ENCODE results near the gene IFNG-AS1.

Gene IFNG-AS1

GRCh38 chr12:68007033-68007432 is 17.8 kb downstream of the IFNG-AS1 start:
- Histone ChIP-seq H3K27me3 (ENCODE audit: insufficient read depth, low read length) (no peaks in the 10 kb centered on the region), H3K9me3 (ENCODE audit: low read length) (no peaks in the 10 kb centered on the region), H3K36me3 (ENCODE audit: insufficient read depth, low read length) (peaks cover 47% of the 10 kb centered on the region), H3K4me2 (ENCODE audit: low read length) (no peak overlapping the region), H3K4me3 (ENCODE audit: low read depth, low read length, poor library complexity, severe bottlenecking) (no peak overlapping the region), H4K20me1 (ENCODE audit: insufficient read depth, low read length) (no peaks in the 10 kb centered on the region), H3K4me1 (ENCODE audit: insufficient read depth, low read length, severe bottlenecking) (peaks cover 22% of the 10 kb centered on the region), H3K9me2 (ENCODE audit: low read depth, low read length) (no peaks in the 10 kb centered on the region), H3F3A (ENCODE audit: insufficient read depth, low read length) (no peaks in the 10 kb centered on the region), H3K27ac (ENCODE audit: low read depth, low read length, poor library complexity, severe bottlenecking) (no peak overlapping the region), H3K9ac (ENCODE audit: low read length) (no peak overlapping the region), H2AFZ (ENCODE audit: low read length) (no peak overlapping the region), H3K79me2 (ENCODE audit: insufficient read depth, low read length) (no peaks in the 10 kb centered on the region)
- TF ChIP-seq EZH2 (IDR thresholded peaks at IDR 0.05; ENCODE audit: borderline replicate concordance, low read length) (no peak), CTCF (IDR thresholded peaks at IDR 0.05; ENCODE audit: low read length) (no peak)

- Histone ChIP-seq H3K9me2 (ENCODE audit: low read depth, low read length) (no peaks in the 10 kb centered on the region), H2AFZ (ENCODE audit: low read length) (no peak overlapping the region), H3K4me1 (ENCODE audit: insufficient read depth, low read length, severe bottlenecking) (peaks cover 26% of the 10 kb centered on the region), H3K9ac (ENCODE audit: low read length) (no peak overlapping the region), H3K36me3 (ENCODE audit: insufficient read depth, low read length) (peaks cover 47% of the 10 kb centered on the region), H4K20me1 (ENCODE audit: insufficient read depth, low read length) (no peaks in the 10 kb centered on the region), H3K27me3 (ENCODE audit: insufficient read depth, low read length) (no peaks in the 10 kb centered on the region), H3K9me3 (ENCODE audit: low read length) (no peaks in the 10 kb centered on the region), H3F3A (ENCODE audit: insufficient read depth, low read length) (no peaks in the 10 kb centered on the region), H3K4me3 (ENCODE audit: low read depth, low read length, poor library complexity, severe bottlenecking) (no peak overlapping the region), H3K27ac (ENCODE audit: low read depth, low read length, poor library complexity, severe bottlenecking) (no peak overlapping the region), H3K79me2 (ENCODE audit: insufficient read depth, low read length) (no peaks in the 10 kb centered on the region), H3K4me2 (ENCODE audit: low read length) (no peak overlapping the region)
- TF ChIP-seq CTCF (IDR thresholded peaks at IDR 0.05; ENCODE audit: low read length) (no peak), EZH2 (IDR thresholded peaks at IDR 0.05; ENCODE audit: borderline replicate concordance, low read length) (no peak)
These were observed 18.2 kb downstream of the IFNG-AS1 start for GRCh38 chr12:68007466-68007865.

- H3K4me3 ChIP-seq (ENCODE audit: low read depth, low read length, poor library complexity, severe bottlenecking) = no peak overlapping the region
- peaks cover 34% of the 10 kb centered on the region for H3K4me1 ChIP-seq (ENCODE audit: insufficient read depth, low read length, severe bottlenecking)
- H3F3A ChIP-seq (ENCODE audit: insufficient read depth, low read length) = no peaks in the 10 kb centered on the region
- peak overlapping the region; percentile 22 for H3K27ac ChIP-seq (ENCODE audit: low read depth, low read length, poor library complexity, severe bottlenecking)
- H3K9me3 ChIP-seq (ENCODE audit: low read length) = no peaks in the 10 kb centered on the region
- H2AFZ ChIP-seq (ENCODE audit: low read length) = no peak overlapping the region
- TF ChIP-seq EZH2 (IDR thresholded peaks at IDR 0.05; ENCODE audit: borderline replicate concordance, low read length) (no peak), CTCF (IDR thresholded peaks at IDR 0.05; ENCODE audit: low read length) (no peak)
- peaks cover 67% of the 10 kb centered on the region for H3K36me3 ChIP-seq (ENCODE audit: insufficient read depth, low read length)
- H3K4me2 ChIP-seq (ENCODE audit: low read length) = peak overlapping the region; percentile 22; the same call in 1 of the 2 replicates
- no peak overlapping the region for H3K9ac ChIP-seq (ENCODE audit: low read length)
- no peaks in the 10 kb centered on the region for H3K9me2 ChIP-seq (ENCODE audit: low read depth, low read length)
- no peaks in the 10 kb centered on the region for H3K79me2 ChIP-seq (ENCODE audit: insufficient read depth, low read length)
- H3K27me3 ChIP-seq (ENCODE audit: insufficient read depth, low read length) = no peaks in the 10 kb centered on the region
- no peaks in the 10 kb centered on the region for H4K20me1 ChIP-seq (ENCODE audit: insufficient read depth, low read length)
These were observed 22.1 kb downstream of the IFNG-AS1 start for GRCh38 chr12:68011206-68011881.

Data from OCI-LY1 (cell line).